Measurements from ENCODE around the gene PPIL4.
"Not testable (repeated sequence)": the region's sequence is repeated elsewhere in the genome, so short reads cannot be mapped to it uniquely, and the experiment has no call there.

PPIL4 gene

GRCh38 chr6:149515494-149515893 is 30.3 kb downstream of the PPIL4 start:
- no peak for DNase-seq

GRCh38 chr6:149513915-149514314 is 31.9 kb downstream of the PPIL4 start:
- no peak for DNase-seq

GRCh38 chr6:149510793-149511512 is 34.9 kb downstream of the PPIL4 start:
- DNase-seq = no peak

GRCh38 chr6:149508485-149508884 is 37.4 kb downstream of the PPIL4 start:
- no peak for DNase-seq

GRCh38 chr6:149503872-149504271 is 42.0 kb downstream of the PPIL4 start:
- DNase-seq = no peak

- DNase-seq = no peak
These were observed 42.6 kb downstream of the PPIL4 start for GRCh38 chr6:149503276-149503675.

- DNase-seq = no peak
These were observed 44.1 kb downstream of the PPIL4 start for GRCh38 chr6:149501768-149502167.

GRCh38 chr6:149501201-149501600 is 44.6 kb downstream of the PPIL4 start:
- no peak for DNase-seq

GRCh38 chr6:149500096-149500495 is 45.7 kb downstream of the PPIL4 start:
- DNase-seq = no peak

GRCh38 chr6:149499066-149499465 is 46.8 kb downstream of the PPIL4 start:
- no peak for DNase-seq

- no peak for DNase-seq
These were observed 48.5 kb downstream of the PPIL4 start for GRCh38 chr6:149497365-149497764.

GRCh38 chr6:149496597-149496996 is 49.2 kb downstream of the PPIL4 start:
- DNase-seq = not testable (repeated sequence)

GRCh38 chr6:149495349-149496016 is 50.4 kb downstream of the PPIL4 start:
- DNase-seq = not testable (repeated sequence)

GRCh38 chr6:149494810-149495209 is 51.0 kb downstream of the PPIL4 start:
- not testable (repeated sequence) for DNase-seq

GRCh38 chr6:149493761-149494320 is 52.0 kb downstream of the PPIL4 start:
- no peak for DNase-seq

GRCh38 chr6:149492798-149493343 is 53.0 kb downstream of the PPIL4 start:
- no peak for DNase-seq

GRCh38 chr6:149489967-149490366 is 55.9 kb downstream of the PPIL4 start:
- no peak for DNase-seq

GRCh38 chr6:149488815-149489214 is 57.0 kb downstream of the PPIL4 start:
- DNase-seq = no peak

GRCh38 chr6:149487316-149487715 is 58.5 kb downstream of the PPIL4 start:
- DNase-seq = no peak

GRCh38 chr6:149484733-149485700 is 60.8 kb downstream of the PPIL4 start, which contains the start of gene ZC3H12D:
Gene ZC3H12D (minus strand): TSS chr6:149485014. CDS start chr6:149474543, 10,471 bp downstream.
- no peak for DNase-seq

- no peak for DNase-seq
These were observed 61.8 kb downstream of the PPIL4 start for GRCh38 chr6:149483849-149484655.

GRCh38 chr6:149483334-149483725 is 62.5 kb downstream of the PPIL4 start:
- DNase-seq = no peak
